Thoracic aorta (tissue), 2 donors: ENCODE results near the gene MON1A. TPM values are rescaled to one million over a fixed set of nuclear protein-coding genes. Genes with fewer than 3 reads are reported as not detected.

Source experiments
- ATAC-seq: fragments of 150-250 bp; one replicate; pipeline ENCODE4 v1.8.0; 2017; ENCODE audit warnings: low read depth; ENCODE audit not compliant: insufficient number of reproducible peaks, low FRiP score
- DNase-seq: peaks from one replicate; pipeline ENCODE4 v3.0.0-alpha.2; 2020; ENCODE audit warnings: low spot score
- H3K27ac ChIP-seq, 2 donors: fragments of 200-600 bp; sonication (generic); 1 replicate in 1 of 2; 2 replicates in 1 of 2; pipeline ENCODE4 v1.5.1; 2016; ENCODE audit warnings: mild to moderate bottlenecking in 2 of 2, moderate library complexity in 2 of 2
- H3K27me3 ChIP-seq: fragments of 200-600 bp; sonication (generic); replicated peaks from 2 replicates; pipeline ENCODE4 v1.6.0; 2016; ENCODE audit warnings: mild to moderate bottlenecking; ENCODE audit not compliant: insufficient read depth
- H3K36me3 ChIP-seq: fragments of 200-600 bp; sonication (generic); one replicate; pipeline ENCODE4 v1.5.1; 2016
- H3K4me1 ChIP-seq, 2 donors: fragments of 200-600 bp; sonication (generic); 1 replicate in 1 of 2; 2 replicates in 1 of 2; pipeline versions ENCODE4 v1.5.1 to v1.6.0; 2016; ENCODE audit warnings: low read depth in 2 of 2, mild to moderate bottlenecking in 1 of 2; ENCODE audit not compliant: control insufficient read depth in 1 of 2
- H3K4me3 ChIP-seq: fragments of 200-600 bp; sonication (generic); 2 replicates; pipeline ENCODE4 v1.5.1; 2016; ENCODE audit warnings: mild to moderate bottlenecking
- H3K9me3 ChIP-seq: fragments of 200-600 bp; sonication (generic); 2 replicates; pipeline ENCODE4 v1.5.1; 2016
- CTCF ChIP-seq: fragments of 200-600 bp; sonication (generic); IDR thresholded peaks from one replicate; pipeline ENCODE4 v1.5.1; 2019; ENCODE audit warnings: antibody characterized with exemption
- total RNA-seq, 2 donors: library from RNA; depleted of rRNA; stranded (reverse); fragments of >200 nt; gene quantifications; one replicate each; pipeline versions ENCODE4 v1.1.0 to v1.2.3, GENCODE V29; 2016

MON1A gene
- total RNA-seq, 2 donors from 2014 or later: 17.4 to 23.4 TPM

- peaks cover 20% of the 10 kb centered on the region for H3K27me3 ChIP-seq
- no peaks in the 10 kb centered on the region for H3K36me3 ChIP-seq
- H3K4me3 ChIP-seq: peak within 1 kb of the TSS; percentile 65
- DNase-seq: no peak
- H3K4me1 ChIP-seq: peaks cover 10 to 12% of the 10 kb centered on the region in 2 donors
- H3K9me3 ChIP-seq: no peaks in the 10 kb centered on the region
- no peak for TF ChIP-seq CTCF
- no peak within 1 kb of the TSS for H3K27ac ChIP-seq
- ATAC-seq: no peak
Observed at GRCh38 chr3:49869525-49870126, 60.0 kb downstream of the MON1A start, which contains the start of gene CAMKV. TSS of gene CAMKV (minus strand) at chr3:49869906. CDS start at chr3:49862388, 7,518 bp downstream.

GRCh38 chr3:49868862-49869466, 60.6 kb downstream of the MON1A start:
- Histone ChIP-seq H3K36me3 (no peaks in the 10 kb centered on the region), H3K27ac (no peak overlapping the region), H3K4me3 (peak overlapping the region; percentile 65), H3K4me1 (peaks cover 10 to 12% of the 10 kb centered on the region in 2 donors), H3K27me3 (peaks cover 20% of the 10 kb centered on the region), H3K9me3 (no peaks in the 10 kb centered on the region)
- no peak for TF ChIP-seq CTCF
- ATAC-seq (no peak), DNase-seq (no peak)

- peaks cover 10 to 12% of the 10 kb centered on the region in 2 donors for H3K4me1 ChIP-seq
- DNase-seq: no peak
- no peak overlapping the region for H3K4me3 ChIP-seq
- no peak for TF ChIP-seq CTCF
- H3K27ac ChIP-seq: no peak overlapping the region
- H3K36me3 ChIP-seq: no peaks in the 10 kb centered on the region
- no peaks in the 10 kb centered on the region for H3K9me3 ChIP-seq
- no peak for ATAC-seq
- H3K27me3 ChIP-seq: peaks cover 20% of the 10 kb centered on the region
Observed at GRCh38 chr3:49867871-49868321, 61.7 kb downstream of the MON1A start.

- Histone ChIP-seq H3K4me3 (no peak overlapping the region), H3K27me3 (peaks cover 20% of the 10 kb centered on the region), H3K27ac (no peak overlapping the region), H3K4me1 (peaks cover 10 to 12% of the 10 kb centered on the region in 2 donors), H3K9me3 (no peaks in the 10 kb centered on the region), H3K36me3 (no peaks in the 10 kb centered on the region)
- TF ChIP-seq CTCF: no peak
- DNase-seq: no peak
- ATAC-seq: no peak
Observed at GRCh38 chr3:49867400-49867799, 62.2 kb downstream of the MON1A start.

- Histone ChIP-seq H3K27me3 (peaks cover 20% of the 10 kb centered on the region), H3K36me3 (no peaks in the 10 kb centered on the region), H3K4me1 (peaks cover 10 to 12% of the 10 kb centered on the region in 2 donors), H3K9me3 (no peaks in the 10 kb centered on the region), H3K27ac (no peak overlapping the region), H3K4me3 (no peak overlapping the region)
- TF ChIP-seq CTCF: no peak
- ATAC-seq: no peak
- no peak for DNase-seq
Observed at GRCh38 chr3:49865198-49865784, 64.3 kb downstream of the MON1A start.
